ENCODE data around the gene WDFY4. TPM values are rescaled to one million over a fixed set of nuclear protein-coding genes. Genes with fewer than 3 reads are reported as not detected.

WDFY4 gene
- polyA plus RNA-seq, 5 donors: 2.1 to 5.1 (median 4.5) TPM

GRCh38 chr10:48742891-48743860, 58.5 kb downstream of the WDFY4 start:
- no peak for DNase-seq

- no peak for DNase-seq
Observed at GRCh38 chr10:48744587-48744986, 59.9 kb downstream of the WDFY4 start.

- DNase-seq: no peak
Observed at GRCh38 chr10:48745662-48746245, 61.1 kb downstream of the WDFY4 start.

GRCh38 chr10:48748573-48748972, 63.9 kb downstream of the WDFY4 start:
- DNase-seq: no peak

GRCh38 chr10:48749254-48749787, 64.6 kb downstream of the WDFY4 start:
- no peak for DNase-seq

- DNase-seq: no peak
Observed at GRCh38 chr10:48750019-48750418, 65.3 kb downstream of the WDFY4 start.

- no peak for DNase-seq
Observed at GRCh38 chr10:48750991-48751390, 66.3 kb downstream of the WDFY4 start.

- DNase-seq: no peak
Observed at GRCh38 chr10:48751730-48752129, 67.1 kb downstream of the WDFY4 start.

- no peak for DNase-seq
Observed at GRCh38 chr10:48758411-48758810, 73.7 kb downstream of the WDFY4 start.

GRCh38 chr10:48759113-48759901, 74.6 kb downstream of the WDFY4 start:
- no peak for DNase-seq

GRCh38 chr10:48760983-48761382, 76.3 kb downstream of the WDFY4 start:
- DNase-seq: no peak

- DNase-seq: no peak
Observed at GRCh38 chr10:48762064-48763042, 77.7 kb downstream of the WDFY4 start.

- DNase-seq: no peak
Observed at GRCh38 chr10:48763403-48763965, 78.8 kb downstream of the WDFY4 start.

- DNase-seq: no peak
Observed at GRCh38 chr10:48764486-48764885, 79.8 kb downstream of the WDFY4 start.

GRCh38 chr10:48765039-48765438, 80.4 kb downstream of the WDFY4 start:
- DNase-seq: no peak

- DNase-seq: no peak
Observed at GRCh38 chr10:48765527-48765926, 80.9 kb downstream of the WDFY4 start.

GRCh38 chr10:48767373-48768143, 82.9 kb downstream of the WDFY4 start:
- no peak for DNase-seq

GRCh38 chr10:48768144-48768766, 83.6 kb downstream of the WDFY4 start:
- DNase-seq: no peak

- DNase-seq: no peak
Observed at GRCh38 chr10:48768926-48769325, 84.3 kb downstream of the WDFY4 start.
